Panc1 (cell line): ENCODE results near the gene C16orf78. TPM values are rescaled to one million over a fixed set of nuclear protein-coding genes. Genes with fewer than 3 reads are reported as not detected.

Experiments
- ATAC-seq: fragments of 200-7000 bp; cut with Tn5 transposase; 2 replicates; pipeline ENCODE4 v1.9.1; 2020; ENCODE audit warnings: mild to moderate bottlenecking, moderate library complexity
- BruUV-seq: library from RNA; stranded (reverse); fragments of 400-500 nt; replicated peaks from 2 replicates; lab custom pipeline; 2021; lab: Mats Ljungman, UMichigan
- CTCF ChIA-PET: fragments of 300-600 bp; sonication (Branson Sonifier 250); formaldehyde crosslinking; loops from one replicate; lab custom pipeline; 2022; ENCODE audit warnings: antibody characterized with exemption; lab: Charles Lee
- POLR2A ChIA-PET: fragments of 300-600 bp; sonication (Branson Sonifier 250); formaldehyde crosslinking; loops from one replicate; lab custom pipeline; 2022; ENCODE audit warnings: antibody characterized with exemption; lab: Charles Lee
- DNase-seq: peaks from one replicate; pipeline ENCODE4 v3.0.0-alpha.2; 2010; ENCODE audit warnings: low read depth, low spot score
- H3K27ac ChIP-seq: 2 replicates; pipeline ENCODE4 v1.5.1; 2011; ENCODE audit warnings: mild to moderate bottlenecking, low read length, inconsistent platforms
- H3K27me3 ChIP-seq: fragments of 200-500 bp; sonication (Bioruptor generic); 2 replicates; pipeline ENCODE4 v1.6.0; 2014; ENCODE audit warnings: low read length, inconsistent platforms; ENCODE audit not compliant: control insufficient read depth, insufficient read depth
- H3K36me3 ChIP-seq: fragments of 200-500 bp; sonication (Bioruptor generic); 2 replicates; pipeline ENCODE4 v1.5.1; 2014; ENCODE audit warnings: inconsistent platforms, mild to moderate bottlenecking, low read length, moderate library complexity; ENCODE audit not compliant: control insufficient read depth, insufficient read depth
- H3K4me1 ChIP-seq: 2 replicates; pipeline ENCODE4 v1.5.1; 2011; ENCODE audit warnings: inconsistent platforms, mild to moderate bottlenecking, low read length, moderate library complexity; ENCODE audit not compliant: control insufficient read depth, insufficient read depth
- H3K4me3 ChIP-seq, 2 experiments: 2 replicates each; pipeline ENCODE4 v1.5.1; 2011 to 2012; ENCODE audit warnings: low read depth in 2 of 2, low read length in 2 of 2, mild to moderate bottlenecking in 2 of 2, inconsistent platforms in 1 of 2, moderate library complexity in 1 of 2
- H3K9me3 ChIP-seq: fragments of 200-500 bp; sonication (Bioruptor generic); 2 replicates; pipeline ENCODE4 v1.5.1; 2014; ENCODE audit warnings: low read depth, mild to moderate bottlenecking, inconsistent platforms, low read length, moderate library complexity; ENCODE audit not compliant: control insufficient read depth, insufficient read depth
- CTCF ChIP-seq: fragments of 450-650 bp; IDR thresholded peaks from 2 replicates; pipeline ENCODE4 v1.5.1; 2017; ENCODE audit warnings: mild to moderate bottlenecking
- POLR2AphosphoS5 ChIP-seq: IDR thresholded peaks from 2 replicates; pipeline ENCODE4 v1.6.1; 2012; ENCODE audit warnings: mild to moderate bottlenecking, low read depth, low read length, moderate library complexity
- SIN3A ChIP-seq: IDR thresholded peaks from 2 replicates; pipeline ENCODE4 v1.6.1; 2012; ENCODE audit warnings: low read depth, mild to moderate bottlenecking, low read length, moderate library complexity, borderline replicate concordance; ENCODE audit not compliant: insufficient read depth
- TCF7L2 ChIP-seq: IDR thresholded peaks from 2 replicates; pipeline ENCODE4 v1.6.1; 2011; ENCODE audit warnings: mild to moderate bottlenecking, low read depth, low read length, inconsistent platforms
- in situ Hi-C: cut with HindIII; loops from 2 replicates; pipeline ENCODE4 v1.10.0; 2016; ENCODE audit warnings: low sequenced_read_pairs, low pct_unique_long_range_greater_than_20kb
- intact Hi-C: fragments of 100-400 bp; cut with micrococcal nuclease; formaldehyde crosslinking; loops from one replicate; pipeline ENCODE4 v1.10.0; 2022; ENCODE audit not compliant: unreplicated experiment
- total RNA-seq: library from RNA; stranded (reverse); gene quantifications from one replicate; pipeline ENCODE4 v1.2.1, GENCODE V29; 2021; ENCODE audit not compliant: unreplicated experiment
- TF ChIP-seq, protein P1 (sequence below), 2 experiments: IDR thresholded peaks; 2 replicates each; pipeline ENCODE4 v1.6.1; 2011 to 2012; ENCODE audit warnings: low read depth in 2 of 2, control low read depth in 1 of 2, low read length in 1 of 2, mild to moderate bottlenecking in 1 of 2, moderate library complexity in 1 of 2; ENCODE audit not compliant: insufficient read depth in 1 of 2

C16orf78 gene
- total RNA-seq, 1 experiment from 2014 or later, result not detected

DNA sequence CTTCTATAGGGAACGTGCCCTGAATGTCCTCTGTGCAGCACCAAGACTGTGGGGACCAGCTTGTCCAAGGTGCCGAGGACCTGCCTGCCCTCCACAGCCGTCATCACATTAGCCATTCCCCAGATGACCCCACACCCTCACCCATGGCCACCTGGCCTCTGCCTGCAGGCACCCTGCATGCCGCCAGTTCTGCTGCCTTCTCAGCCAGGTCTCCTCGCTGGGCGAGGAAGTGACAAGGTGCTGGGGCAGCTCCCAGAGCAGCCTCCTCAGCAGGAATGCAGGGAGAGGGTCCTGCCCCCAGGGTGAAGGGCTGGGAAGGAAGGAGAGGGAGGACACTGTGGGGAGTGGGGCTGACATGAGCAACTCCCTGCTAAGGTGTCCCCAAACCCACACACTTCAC is 18.6 kb upstream of the C16orf78 start:
- ATAC-seq (no peak), DNase-seq (no peak)
- intact Hi-C loops (no loop called here), in situ Hi-C loops (no loop called here)
- Histone ChIP-seq H3K27ac (no peak overlapping the region), H3K9me3 (no peaks in the 10 kb centered on the region), H3K4me1 (no peaks in the 10 kb centered on the region), H3K36me3 (no peaks in the 10 kb centered on the region), H3K27me3 (no peaks in the 10 kb centered on the region; the same call in 1 of the 2 replicates), H3K4me3 (no peak overlapping the region)
- POLR2A ChIA-PET, result no interaction called here
- no peak for TF ChIP-seq TCF7L2
- no peak for TF ChIP-seq POLR2AphosphoS5
- no peak for TF ChIP-seq SIN3A
- TF ChIP-seq, protein P1, sequence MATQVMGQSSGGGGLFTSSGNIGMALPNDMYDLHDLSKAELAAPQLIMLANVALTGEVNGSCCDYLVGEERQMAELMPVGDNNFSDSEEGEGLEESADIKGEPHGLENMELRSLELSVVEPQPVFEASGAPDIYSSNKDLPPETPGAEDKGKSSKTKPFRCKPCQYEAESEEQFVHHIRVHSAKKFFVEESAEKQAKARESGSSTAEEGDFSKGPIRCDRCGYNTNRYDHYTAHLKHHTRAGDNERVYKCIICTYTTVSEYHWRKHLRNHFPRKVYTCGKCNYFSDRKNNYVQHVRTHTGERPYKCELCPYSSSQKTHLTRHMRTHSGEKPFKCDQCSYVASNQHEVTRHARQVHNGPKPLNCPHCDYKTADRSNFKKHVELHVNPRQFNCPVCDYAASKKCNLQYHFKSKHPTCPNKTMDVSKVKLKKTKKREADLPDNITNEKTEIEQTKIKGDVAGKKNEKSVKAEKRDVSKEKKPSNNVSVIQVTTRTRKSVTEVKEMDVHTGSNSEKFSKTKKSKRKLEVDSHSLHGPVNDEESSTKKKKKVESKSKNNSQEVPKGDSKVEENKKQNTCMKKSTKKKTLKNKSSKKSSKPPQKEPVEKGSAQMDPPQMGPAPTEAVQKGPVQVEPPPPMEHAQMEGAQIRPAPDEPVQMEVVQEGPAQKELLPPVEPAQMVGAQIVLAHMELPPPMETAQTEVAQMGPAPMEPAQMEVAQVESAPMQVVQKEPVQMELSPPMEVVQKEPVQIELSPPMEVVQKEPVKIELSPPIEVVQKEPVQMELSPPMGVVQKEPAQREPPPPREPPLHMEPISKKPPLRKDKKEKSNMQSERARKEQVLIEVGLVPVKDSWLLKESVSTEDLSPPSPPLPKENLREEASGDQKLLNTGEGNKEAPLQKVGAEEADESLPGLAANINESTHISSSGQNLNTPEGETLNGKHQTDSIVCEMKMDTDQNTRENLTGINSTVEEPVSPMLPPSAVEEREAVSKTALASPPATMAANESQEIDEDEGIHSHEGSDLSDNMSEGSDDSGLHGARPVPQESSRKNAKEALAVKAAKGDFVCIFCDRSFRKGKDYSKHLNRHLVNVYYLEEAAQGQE (IDR thresholded peaks at IDR 0.05; ENCODE audit: insufficient read depth in 1 of 2, low read depth in 2 of 2, low read length in 1 of 2), result no peak
- TF ChIP-seq CTCF, result no peak
- no TSS peak for BruUV-seq
- CTCF ChIA-PET, result no interaction called here

- in situ Hi-C loops, result no loop called here
- Histone ChIP-seq H3K9me3 (no peaks in the 10 kb centered on the region), H3K4me1 (no peaks in the 10 kb centered on the region), H3K36me3 (no peaks in the 10 kb centered on the region), H3K4me3 (no peak overlapping the region), H3K27ac (no peak overlapping the region), H3K27me3 (no peaks in the 10 kb centered on the region; the same call in 1 of the 2 replicates)
- DNase-seq (no peak), ATAC-seq (no peak)
- ChIA-PET CTCF (no interaction called here), POLR2A (no interaction called here)
- no TSS peak for BruUV-seq
- intact Hi-C loops, result no loop called here
- TF ChIP-seq, protein P1 (IDR thresholded peaks at IDR 0.05; ENCODE audit: insufficient read depth in 1 of 2, low read depth in 2 of 2, low read length in 1 of 2), result no peak
- no peak for TF ChIP-seq CTCF
Measured at GRCh38 chr16:49355933-49356665, 17.5 kb upstream of the C16orf78 start.
